Activated CD8-positive, alpha-beta memory T cell treated with anti-CD3 and anti-CD28 coated beads for 24 hours (primary cell): ENCODE measurements around the gene FLT3.
"Not testable (repeated sequence)": the region's sequence is repeated elsewhere in the genome, so short reads cannot be mapped to it uniquely, and the experiment has no call there.

Experiments
- DNase-seq: peaks from one replicate; pipeline ENCODE4 v3.0.0-alpha.2; 2020

The FLT3 gene

DNA sequence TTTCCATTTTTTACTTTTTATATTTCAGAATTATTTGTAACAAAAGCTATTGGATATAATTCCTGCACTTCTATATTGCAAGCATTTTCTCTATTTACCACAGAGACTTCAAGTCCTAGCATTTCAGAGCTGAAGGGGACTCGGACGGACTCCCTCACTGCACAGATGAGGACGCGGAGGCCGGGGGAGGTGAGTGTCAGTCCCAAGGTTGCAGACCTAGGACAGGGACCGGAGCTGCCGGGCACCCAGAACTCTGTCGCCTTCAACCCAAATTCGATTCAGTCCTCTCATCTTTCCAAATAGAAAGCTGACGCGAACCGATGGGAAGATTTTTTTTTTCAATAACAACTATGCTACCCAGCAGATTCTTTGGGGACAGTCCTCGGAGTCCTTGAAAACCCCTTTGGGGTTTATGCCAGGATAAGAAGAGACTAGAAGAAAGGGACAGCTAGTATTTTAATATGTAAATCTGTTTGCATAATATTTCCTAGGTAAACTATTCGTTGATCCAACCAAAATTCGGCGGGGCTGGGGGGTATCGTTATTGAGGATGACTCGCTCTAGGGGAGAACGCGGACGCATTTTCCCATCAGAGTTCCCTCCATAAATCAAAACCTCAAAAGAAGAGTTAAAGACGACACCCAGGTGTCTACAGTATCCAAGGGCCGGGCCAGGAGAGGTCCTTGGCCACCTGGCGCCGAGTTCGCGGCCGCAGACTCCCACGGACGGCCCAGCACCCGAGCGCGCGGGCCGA, 803 bp downstream of the FLT3 start:
- no peak for DNase-seq

DNA sequence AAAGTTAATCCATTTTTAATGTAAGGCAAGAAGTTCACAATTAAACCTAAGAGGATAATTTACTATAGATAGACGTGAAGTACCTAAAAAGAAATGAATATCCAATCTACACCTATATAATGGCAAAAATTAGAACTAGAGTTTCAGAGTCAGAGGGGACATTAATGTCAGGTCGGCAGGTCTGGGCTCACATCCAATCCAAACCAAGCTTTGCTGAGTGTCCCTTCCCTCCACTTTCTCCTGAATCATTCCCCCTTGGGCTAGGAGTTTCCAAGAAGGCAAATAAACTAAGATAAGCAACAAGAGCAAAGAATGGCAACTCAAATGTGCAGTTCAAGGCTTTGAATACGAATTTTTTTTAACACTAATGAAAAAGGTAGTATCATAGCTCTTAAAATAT, 2.9 kb downstream of the FLT3 start:
- no peak for DNase-seq

DNA sequence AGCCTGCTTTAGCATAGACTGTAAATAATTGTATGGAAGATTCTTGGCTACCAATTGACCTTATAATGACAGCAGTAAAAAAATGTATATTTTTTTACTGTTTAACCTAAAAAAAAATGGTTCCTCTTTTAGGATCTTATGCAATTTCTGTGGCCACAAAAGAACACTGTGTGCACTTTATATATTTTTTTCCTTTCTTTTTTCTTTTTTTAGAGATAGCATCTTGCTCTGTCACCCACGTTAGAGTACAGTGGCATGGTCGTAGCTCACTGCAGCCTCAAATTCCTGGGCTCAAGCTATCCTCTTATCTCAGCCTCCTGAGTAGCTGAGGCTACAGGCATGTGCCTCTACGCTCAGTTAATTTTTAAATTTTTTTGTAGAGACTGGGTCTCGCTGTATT, 6.1 kb downstream of the FLT3 start:
- no peak for DNase-seq

DNA sequence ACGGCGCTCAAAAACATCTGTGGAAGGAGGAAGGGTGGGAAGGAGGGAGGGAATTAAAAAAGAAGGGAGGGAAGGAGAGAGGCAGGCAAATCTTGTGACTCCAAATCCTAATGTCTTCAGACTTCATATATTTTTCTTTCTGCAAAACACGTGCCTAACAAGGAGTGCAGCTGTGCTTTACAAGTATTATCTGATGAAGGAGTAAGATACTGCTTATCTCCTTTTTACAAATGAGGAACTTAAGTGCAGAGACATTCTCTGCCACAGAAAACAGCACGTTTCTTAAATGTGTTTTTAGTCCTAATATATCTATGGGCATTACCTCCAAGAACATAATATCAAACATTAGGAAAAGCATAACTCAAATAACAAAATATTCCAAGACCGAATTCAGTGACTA, 6.5 kb downstream of the FLT3 start:
- no peak for DNase-seq

DNA sequence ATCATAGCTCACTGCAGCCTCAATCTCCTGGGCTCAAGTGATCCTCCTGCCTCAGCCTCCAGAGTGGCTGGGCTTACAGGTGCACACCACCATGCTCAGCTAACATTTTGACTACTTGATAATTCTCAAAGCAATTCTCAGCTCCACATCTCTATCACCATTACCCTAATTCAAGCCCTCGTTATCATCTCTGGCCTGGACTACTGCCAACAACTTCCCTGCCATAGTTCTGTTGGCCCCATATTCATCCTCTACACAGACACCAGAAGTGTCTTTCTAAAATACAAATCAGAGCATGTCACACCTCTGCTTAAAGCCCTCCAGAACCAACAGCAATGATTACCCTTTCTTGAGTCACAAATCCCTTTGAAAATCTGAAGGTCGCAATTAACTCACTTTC, 7.9 kb downstream of the FLT3 start:
- no peak for DNase-seq

DNA sequence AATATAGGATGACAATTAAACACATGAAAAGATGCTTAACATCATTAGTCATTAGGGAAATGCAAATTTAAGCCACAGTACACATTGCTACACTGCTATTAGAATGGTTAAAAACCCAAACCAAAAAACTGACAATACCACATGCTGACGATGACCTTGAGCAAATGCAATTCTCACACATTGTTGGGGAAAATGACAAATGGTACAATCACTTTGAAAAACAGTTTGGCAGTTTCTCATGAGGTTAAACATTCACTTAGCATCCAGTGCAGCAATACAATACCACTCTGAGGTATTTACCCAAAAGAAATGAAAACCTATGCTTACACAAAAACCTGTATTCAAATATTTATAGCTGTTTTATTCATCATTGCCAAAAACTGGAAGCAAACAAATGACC, 11.3 kb downstream of the FLT3 start:
- no peak for DNase-seq

DNA sequence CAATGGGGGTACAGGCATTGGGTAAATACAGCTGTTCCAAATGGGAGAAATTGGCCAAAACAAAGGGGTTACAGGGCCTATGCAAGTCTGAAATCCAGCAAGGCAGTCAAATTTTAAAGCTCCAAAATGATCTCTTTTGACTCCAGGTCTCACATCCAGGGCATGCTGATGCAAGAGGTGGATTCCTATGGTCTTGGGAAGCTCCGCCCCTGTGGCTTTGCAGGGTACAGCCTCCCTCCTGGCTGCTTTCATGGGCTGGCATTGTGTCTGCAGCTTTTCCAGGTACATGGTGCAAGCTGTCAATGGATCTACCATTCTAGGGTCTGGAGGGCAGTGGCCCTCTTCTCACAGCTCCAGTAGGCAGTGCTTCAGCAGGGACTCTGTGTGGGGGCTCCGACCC, 22.6 kb downstream of the FLT3 start:
- not testable (repeated sequence) for DNase-seq

DNA sequence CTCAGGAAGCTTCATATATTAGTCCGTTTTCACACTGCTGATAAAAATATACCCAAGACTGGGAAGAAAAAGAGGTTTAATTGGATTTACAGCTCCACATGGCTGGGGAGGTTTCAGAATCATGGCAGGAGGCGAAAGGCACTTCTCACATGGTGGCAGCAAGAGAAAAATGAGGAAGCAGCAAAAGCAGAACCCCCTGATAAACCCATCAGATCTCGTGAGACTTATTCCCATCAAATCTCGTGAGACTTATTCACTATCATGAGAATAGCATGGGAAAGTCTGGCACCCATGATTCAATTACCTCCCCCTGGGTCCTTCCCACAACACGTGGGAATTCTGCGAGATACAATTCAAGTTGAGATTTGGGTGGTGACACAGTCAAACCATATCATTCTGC, 23.1 kb downstream of the FLT3 start:
- DNase-seq: no peak

DNA sequence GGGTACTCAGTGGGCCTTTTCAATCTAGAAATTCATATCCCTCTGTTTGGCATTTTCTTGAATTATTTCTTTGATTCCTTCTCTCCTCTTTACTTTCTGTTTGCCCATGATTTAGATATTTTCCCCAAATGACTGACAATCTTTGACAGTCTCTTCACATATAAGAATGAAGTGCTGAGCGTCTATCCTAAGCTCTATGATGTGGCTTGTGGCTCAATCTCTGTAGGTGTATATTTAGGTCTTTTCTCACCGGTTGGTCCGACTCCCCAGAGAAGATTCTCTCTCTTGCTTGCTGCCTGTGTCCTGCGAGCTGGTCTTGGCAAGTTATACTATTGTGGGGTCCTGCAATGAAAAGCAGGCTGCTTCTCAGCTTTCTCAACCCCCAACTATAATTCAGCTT, 29.0 kb downstream of the FLT3 start:
- DNase-seq: no peak

DNA sequence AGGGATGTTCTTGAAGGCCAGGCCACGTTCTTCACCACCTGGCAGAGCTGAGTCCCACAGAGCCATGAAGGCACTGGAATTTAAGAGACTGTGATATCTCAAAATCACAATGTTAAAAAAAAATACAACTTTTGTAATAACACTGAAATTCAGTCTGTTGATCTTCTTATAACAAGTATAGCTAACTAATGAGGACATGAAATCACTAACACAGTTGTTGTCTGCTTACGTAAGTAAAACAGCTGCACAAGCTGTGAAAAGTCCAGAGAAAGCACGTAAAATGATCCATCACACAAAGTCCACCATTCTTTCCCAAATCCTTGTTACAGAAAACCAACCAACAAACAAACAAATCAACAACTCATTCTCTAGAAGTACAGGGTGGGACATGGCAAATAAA, 32.9 kb downstream of the FLT3 start:
- no peak for DNase-seq

DNA sequence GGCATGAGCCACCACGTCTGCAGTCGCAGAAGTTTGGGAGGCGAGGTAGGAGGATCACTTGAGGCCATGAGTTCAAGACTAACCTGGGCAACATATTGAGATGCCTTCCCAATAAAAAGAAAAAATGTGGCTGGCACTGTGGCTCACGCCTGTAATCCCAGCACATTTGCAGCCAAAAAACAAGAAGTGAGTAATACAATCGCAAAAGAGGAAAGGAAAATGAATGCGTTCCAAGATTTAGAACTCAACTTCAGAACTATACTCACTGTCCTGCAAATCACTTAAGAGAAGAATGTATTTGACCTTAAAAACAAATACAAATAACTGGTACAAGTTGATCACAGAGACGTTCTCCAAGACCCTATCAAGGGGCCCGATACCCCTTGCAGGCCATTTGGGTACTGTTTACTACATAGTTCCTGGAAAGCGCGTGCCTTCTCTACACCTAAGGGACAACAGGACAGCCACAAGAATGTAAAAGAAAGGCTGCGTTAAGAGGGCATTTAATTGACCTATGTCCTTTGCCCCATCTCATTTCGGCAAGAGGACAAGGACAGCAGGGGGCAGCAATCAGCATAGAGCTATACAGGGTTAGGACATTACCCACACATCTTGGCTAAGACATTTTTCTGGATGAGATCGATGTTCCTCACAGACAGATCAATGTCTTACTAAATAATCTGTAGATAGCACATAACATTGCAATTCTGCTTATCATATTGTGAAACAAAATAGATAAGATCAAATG, 41.3 kb downstream of the FLT3 start:
- peak; percentile 65 for DNase-seq

DNA sequence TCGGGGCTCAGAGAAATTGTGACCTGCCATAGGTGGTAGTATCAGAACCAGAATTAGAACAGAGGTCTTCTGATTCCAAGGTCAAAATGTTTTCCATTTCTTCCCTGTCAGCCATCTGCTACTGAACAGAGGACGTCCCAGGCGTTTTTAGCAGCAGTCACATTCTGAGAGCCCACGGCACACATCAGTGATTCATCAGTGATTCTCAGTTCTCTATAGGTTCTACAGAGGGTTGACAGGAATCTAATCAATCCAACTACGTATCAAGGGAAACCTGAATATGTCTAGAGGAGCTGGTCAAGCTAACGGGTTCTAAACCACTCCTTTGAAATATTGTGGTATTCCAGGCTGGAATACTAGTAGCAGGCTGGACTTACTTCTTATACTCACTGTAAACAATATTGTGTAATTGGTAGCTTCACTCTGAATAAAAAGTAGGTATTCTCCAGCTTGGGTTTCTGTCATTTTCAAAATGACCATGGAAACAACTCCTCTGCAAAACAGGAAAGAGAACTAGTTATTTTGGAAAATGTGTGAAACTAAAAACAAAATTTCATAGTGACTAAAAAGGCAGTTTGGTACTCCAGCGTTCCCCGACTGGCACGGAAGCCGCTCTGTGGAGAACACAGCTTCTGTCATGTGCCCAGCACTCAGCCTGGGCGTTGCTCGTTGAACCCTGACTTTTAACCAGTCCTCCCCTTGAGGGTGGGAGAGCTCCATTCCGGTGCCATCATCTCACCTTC, 43.2 kb downstream of the FLT3 start:
- DNase-seq: no peak

DNA sequence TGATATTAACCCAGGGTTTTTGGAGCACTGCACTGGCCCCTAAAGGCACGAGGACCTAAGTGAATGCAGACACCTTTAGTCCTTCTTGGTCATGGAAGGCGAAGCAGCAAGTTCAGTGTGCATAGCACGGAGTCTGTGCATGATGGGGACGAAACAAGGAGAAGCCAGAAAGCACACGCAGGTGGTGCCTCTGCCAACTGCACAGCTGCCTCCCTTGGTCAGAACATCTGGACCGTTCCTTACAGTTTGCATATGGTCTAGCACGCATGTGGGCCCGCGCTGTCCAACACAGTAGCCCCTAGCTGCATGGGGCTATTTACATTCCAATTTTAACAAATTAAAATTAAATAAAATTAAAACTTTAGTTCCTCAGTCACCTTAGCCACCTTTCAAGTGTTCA, 44.0 kb downstream of the FLT3 start:
- no peak for DNase-seq

DNA sequence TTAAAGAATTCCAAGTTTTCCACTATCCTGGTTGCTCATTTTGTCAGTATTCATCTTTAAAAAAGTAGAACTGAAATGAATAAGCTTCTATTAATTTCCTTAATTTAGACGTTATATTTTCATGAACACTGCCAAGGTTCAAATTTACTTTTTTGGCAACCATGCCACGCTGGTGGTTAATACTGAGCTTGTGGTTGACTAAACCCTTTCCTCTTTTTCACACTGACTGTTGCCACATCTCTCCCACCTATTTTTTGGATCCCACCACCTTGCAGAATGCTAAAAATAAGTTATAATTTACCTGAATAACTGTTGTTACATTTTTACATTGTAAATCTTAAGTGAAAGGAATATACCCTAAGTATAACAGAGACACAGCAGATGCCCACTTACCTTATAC, 45.0 kb downstream of the FLT3 start:
- no peak for DNase-seq

DNA sequence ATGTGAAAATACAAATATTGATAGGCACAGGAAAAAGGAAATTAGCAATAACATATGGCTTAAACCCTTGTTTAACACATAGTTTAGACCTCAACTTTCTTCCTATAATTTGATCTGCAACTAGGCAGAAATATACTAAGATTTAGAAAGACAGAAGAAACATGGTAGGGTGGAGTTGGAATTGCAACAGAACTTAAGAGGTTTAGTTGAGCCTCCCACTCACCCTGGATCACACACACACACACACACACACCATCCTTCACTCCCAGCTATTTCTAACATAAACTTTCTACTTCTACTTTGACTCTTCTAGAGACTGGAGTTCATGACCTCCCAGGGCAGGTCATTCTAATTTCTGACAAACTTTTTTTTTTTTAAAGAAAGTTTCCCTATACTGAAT, 47.4 kb downstream of the FLT3 start:
- no peak for DNase-seq

DNA sequence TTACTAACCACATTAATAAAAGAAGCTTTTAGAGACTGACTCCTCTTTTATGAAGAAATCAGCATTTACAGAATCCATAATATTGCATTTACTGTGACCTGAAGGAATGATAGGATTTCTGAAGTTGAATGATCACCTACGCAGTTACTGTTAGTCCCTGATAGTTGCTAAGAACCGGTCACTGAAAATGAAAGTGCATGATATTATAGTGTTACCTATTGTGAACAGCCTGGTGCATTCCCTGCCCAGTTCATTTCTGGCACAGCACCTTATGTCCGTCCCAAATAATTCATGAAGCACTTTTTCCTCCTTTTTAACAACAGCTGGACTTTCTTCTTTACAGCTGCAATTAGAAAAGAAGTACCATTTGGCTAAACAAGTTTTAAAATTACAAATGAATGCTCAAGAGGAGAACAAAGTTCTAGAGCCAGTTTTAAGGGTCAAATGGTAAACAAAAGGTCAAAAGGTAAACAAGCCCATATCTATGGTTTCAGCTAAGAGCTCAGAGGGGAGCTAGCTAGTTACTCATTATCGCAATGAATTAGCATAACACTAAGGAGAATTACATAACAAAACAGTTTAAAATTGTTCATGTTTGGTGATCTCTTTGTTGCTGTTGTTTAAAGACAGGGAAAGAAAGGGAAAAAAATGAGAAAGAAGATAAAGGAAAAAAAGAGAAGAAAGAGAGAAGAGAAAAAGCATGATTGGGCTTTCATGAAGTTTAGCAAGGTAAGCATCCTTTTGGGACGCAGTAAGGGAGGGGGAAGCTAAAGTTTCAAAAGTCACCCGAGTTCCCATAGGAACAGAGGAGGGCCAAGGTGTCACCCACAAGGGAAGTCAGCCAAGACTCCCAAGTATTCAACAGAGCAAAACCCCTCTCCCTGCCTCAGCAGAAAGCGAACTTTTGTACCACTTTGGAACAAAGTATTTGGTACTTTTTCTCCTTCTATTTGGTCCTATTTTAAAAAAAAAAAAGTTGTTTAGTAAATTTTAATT, 50.2 kb downstream of the FLT3 start:
- no peak for DNase-seq

DNA sequence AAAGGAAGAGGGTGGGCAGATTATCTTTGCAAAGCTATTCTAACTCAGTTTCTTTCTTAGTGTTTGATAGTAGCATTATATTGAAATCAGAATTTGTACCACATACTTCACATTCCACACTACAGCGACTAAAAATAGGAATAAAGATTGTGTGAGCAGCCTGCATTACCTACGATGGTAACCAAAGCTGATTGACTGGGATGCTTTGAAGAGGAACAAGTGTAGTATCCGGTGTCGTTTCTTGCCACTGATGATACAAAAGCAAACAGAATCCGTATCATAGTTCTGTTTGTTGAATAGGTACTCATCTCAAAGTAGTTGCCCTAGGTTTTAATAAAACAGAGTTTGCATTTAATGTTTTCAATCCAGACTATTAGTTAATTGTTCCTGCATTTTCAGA, 51.2 kb downstream of the FLT3 start:
- DNase-seq: no peak

DNA sequence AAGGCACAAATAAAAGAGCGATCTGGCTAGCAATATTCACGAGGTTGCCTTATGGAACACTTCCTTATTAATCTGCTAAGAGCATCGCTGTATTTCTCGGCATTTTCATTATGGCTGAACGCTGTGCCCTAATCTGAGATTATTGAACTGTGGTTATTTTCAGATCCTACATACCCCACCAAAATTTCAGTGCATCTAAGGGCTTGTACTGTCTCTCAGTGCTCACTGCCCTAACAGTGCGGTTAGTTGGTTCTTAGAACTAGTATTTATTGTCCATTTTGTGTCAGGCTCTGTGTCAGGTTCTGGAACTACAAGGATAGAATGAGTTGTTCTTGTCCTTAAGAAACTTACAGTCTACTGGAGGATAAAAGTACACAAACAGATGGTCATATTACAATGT, 51.6 kb downstream of the FLT3 start:
- DNase-seq: no peak

DNA sequence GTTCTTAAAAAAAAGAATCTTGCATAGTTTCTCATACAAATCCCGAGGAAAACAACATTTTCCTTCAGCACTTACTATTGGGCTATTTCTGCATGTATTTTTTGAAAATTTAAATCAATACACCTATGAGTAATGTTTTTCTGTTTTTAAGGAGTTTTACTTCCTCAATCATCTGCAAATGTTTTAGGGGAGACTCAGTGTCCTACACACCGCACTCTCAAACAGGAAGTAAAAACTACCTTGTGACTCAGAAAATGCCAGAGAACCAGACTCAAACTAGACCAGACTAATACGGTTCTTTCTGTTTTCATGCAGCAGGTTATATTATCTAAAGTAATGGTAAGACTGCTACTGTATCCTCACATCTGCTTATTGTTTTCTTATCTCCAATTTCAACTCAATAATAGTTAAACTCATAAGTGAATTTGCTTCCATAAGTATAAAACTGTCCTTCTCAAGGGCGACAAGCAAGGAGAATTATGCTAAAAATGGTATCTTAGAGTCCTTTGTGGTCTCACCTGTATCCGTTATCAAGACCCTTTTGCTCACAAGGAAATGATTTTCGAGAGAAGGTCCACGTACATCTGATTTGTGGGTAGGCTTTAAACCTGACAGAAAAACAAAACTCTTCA, 52.5 kb downstream of the FLT3 start:
- DNase-seq: no peak

DNA sequence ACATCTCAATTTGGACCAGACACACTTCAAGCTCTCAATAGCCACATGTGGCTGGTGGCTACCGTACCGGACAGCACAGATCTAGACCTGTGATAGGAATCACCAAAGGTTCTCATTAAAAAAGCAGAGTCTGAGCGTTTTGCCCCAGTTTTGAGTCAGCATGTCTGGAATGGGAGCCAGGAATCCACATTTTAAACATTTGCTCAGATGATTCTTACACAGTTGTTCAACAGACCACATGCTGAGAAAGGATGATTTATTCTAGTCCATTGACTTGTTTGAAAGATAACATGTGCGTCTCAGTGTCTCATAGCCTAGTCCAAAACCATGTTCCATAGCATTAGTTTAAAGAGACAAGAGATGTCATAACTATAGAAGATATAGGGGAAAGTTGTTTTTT, 53.4 kb downstream of the FLT3 start:
- DNase-seq: no peak

DNA sequence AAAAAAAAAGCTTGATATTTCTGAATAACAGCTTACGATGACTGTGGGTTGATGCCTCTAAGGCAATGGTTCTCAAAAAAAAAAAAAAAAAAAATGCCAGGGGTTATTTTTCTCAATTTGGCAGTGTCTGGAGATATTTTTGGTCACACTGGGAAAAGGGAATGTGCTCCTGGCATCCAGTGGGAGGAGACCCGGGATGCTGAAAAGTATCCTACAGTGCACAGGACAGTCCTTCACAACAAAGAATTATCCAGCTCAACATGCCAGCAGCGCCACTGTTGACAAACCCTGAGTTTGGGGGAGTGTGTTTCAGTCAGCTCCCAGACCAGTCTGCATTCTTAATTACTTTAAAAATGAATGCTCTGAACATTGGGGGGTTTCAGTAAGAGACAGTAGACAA, 54.5 kb downstream of the FLT3 start:
- DNase-seq: no peak

DNA sequence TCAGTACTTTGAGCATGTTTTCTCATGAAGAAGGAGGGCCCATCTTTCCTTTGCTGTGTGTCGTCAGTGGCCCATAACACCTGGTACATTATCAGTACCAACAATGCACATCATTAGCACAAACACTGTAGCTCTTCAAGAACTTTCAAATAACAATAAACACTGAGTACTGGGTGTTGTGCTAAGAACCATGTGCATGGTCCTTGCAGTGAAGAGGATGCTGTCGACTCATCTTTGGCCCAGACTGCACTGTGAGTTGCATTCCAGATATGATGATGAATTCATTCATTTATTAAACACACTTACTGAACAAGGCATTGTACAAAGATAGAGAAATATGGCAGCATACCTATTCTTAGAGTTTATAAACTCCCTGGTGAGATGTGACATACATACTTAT, 55.8 kb downstream of the FLT3 start:
- no peak for DNase-seq
